NCI-H2196 (cell line): ENCODE measurements around the gene GNL1.
"Not testable (repeated sequence)": the region's sequence is repeated elsewhere in the genome, so short reads cannot be mapped to it uniquely, and the experiment has no call there.

Source experiments
- DNase-seq: peaks from one replicate; lab custom pipeline; 2025; ENCODE audit not compliant: unreplicated experiment; lab: John Stamatoyannopoulos, UW

Gene GNL1

GRCh38 chr6:30500421-30501355, 55.6 kb downstream of the GNL1 start:
- DNase-seq: no peak

GRCh38 chr6:30498705-30499104, 57.6 kb downstream of the GNL1 start:
- DNase-seq: not testable (repeated sequence)

GRCh38 chr6:30497714-30498113, 58.6 kb downstream of the GNL1 start:
- no peak for DNase-seq

GRCh38 chr6:30497261-30497599, 59.1 kb downstream of the GNL1 start:
- DNase-seq: not testable (repeated sequence)

GRCh38 chr6:30495993-30496392, 60.3 kb downstream of the GNL1 start:
- DNase-seq: no peak

GRCh38 chr6:30495060-30495459, 61.2 kb downstream of the GNL1 start:
- DNase-seq: not testable (repeated sequence)

GRCh38 chr6:30494291-30494861, 61.9 kb downstream of the GNL1 start:
- no peak for DNase-seq

- DNase-seq: no peak
These were observed 62.5 kb downstream of the GNL1 start for GRCh38 chr6:30493643-30494250.

GRCh38 chr6:30491991-30492952, 64.0 kb downstream of the GNL1 start:
- no peak for DNase-seq
